OCI-M2 (cell line): ENCODE results near the gene IDUA.

Experiments used
- DNase-seq: peaks from one replicate; lab custom pipeline; 2025; ENCODE audit not compliant: unreplicated experiment; lab: John Stamatoyannopoulos, UW

The IDUA gene

GRCh38 chr4:955931-956381 is 30.9 kb upstream of the IDUA start:
- DNase-seq: no peak

- DNase-seq: no peak
These were observed 30.2 kb upstream of the IDUA start for GRCh38 chr4:956531-957230.

DNA sequence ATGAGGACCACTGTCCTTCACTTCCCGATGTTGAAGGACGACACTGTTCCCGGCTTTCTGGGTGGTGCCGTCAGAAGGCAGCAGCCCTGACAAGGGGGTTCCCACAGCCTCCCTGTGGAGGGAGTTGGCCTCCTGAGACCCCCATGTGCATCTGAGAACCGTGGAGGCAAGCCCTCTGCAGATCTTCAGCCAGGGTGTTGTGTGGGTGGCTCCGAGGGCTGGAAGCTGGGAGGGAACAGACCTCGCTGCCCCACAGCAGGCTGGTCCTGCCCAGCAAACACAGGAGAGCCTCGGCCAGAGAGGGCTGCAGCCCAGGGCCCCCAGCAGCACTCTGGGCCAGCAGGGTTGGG is 29.6 kb upstream of the IDUA start:
- DNase-seq: no peak

DNA sequence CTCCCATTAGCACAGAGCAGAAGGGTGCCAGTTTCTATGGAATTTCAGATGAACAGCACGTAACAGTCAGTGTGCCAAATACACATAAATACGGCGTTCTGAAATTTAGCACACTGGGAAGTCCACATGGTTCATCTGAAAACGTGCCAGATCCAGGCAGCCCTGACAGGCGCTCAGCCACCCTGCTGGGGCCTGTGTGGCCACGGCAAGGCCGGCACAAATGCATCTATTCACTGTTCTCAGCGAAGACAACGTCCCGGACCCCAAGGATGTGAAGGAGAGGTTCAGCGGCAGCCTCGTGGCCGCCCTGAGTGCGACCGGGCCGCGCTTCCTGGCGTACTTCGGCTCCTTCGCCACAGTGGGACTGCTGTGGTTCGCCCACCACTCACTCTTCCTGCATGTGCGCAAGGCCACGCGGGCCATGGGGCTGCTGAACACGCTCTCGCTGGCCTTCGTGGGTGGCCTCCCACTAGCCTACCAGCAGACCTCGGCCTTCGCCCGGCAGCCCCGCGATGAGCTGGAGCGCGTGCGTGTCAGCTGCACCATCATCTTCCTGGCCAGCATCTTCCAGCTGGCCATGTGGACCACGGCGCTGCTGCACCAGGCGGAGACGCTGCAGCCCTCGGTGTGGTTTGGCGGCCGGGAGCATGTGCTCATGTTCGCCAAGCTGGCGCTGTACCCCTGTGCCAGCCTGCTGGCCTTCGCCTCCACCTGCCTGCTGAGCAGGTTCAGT is 29.1 kb upstream of the IDUA start:
- no peak for DNase-seq

DNA sequence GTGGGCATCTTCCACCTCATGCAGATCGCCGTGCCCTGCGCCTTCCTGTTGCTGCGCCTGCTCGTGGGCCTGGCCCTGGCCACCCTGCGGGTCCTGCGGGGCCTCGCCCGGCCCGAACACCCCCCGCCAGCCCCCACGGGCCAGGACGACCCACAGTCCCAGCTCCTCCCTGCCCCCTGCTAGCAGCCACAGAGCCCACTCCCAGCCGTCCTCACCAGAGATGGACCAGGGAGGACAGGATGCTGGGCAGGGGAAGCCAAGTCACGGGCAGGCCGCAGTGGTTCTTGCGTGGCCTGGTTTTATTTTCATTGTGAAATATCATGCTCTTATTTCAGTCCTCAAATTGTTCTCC is 28.6 kb upstream of the IDUA start:
- DNase-seq: no peak

GRCh38 chr4:958696-959337 is 28.0 kb upstream of the IDUA start:
- DNase-seq: no peak

- no peak for DNase-seq
These were observed 27.3 kb upstream of the IDUA start for GRCh38 chr4:959338-960139.

DNA sequence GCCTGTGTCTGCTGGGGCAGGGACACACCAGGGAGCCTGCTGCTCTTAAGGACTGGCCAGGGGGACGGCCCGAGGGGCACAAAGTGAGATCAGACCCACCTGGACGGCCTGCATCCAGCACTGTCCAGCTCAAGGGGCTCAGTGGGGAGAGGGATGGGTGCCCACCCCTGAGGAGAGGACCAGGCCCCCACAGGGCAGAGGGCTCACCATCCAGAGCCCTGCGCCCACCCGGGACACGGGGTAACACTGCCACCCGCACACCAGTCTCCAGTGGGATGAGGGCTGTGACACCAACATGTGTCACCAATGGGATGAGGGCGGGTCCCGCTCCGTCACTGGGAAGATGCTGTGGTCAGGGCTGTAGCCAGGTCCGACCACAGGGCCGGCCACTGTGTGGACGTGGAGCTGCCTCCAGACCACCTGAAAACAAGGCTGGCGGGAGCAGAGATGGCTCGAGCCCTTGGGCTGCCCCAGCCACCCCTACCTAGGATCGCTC is 26.7 kb upstream of the IDUA start:
- no peak for DNase-seq

DNA sequence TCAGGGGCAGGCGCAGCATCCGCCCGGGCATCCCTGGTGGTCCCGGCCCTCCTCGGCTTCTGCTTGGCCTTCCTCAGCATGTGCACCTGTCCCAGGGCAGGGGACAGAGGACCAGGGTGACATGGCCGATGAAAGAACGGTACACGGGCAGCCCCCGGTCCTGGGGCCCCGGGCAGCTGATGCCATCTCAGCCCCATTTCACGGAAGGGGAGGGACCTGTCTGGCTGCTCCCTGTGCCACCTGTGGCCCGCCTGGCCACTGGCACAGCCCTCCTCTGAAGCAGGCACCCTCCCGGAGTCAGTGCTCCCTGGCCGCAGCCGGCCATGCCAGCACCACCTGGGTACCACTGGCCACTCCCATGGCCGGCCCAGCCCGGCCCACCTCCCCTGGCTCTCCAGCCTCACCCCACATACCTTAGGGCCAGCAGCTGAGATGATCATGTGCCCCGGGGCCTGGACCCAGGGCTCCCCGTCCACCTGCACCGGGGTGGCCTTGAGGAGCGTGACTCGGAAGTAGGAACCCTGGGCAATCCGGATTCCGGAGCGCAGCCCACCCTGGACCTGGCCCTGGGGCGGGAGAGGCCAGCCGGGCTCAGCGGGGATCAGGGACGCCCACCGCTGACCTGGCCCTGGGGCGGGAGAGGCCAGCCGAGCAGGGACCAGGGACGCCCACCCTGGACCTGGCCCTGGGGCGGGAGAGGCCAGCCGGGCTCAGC is 26.1 kb upstream of the IDUA start:
- no peak for DNase-seq

- DNase-seq: no peak
These were observed 25.3 kb upstream of the IDUA start for GRCh38 chr4:961351-962230.

DNA sequence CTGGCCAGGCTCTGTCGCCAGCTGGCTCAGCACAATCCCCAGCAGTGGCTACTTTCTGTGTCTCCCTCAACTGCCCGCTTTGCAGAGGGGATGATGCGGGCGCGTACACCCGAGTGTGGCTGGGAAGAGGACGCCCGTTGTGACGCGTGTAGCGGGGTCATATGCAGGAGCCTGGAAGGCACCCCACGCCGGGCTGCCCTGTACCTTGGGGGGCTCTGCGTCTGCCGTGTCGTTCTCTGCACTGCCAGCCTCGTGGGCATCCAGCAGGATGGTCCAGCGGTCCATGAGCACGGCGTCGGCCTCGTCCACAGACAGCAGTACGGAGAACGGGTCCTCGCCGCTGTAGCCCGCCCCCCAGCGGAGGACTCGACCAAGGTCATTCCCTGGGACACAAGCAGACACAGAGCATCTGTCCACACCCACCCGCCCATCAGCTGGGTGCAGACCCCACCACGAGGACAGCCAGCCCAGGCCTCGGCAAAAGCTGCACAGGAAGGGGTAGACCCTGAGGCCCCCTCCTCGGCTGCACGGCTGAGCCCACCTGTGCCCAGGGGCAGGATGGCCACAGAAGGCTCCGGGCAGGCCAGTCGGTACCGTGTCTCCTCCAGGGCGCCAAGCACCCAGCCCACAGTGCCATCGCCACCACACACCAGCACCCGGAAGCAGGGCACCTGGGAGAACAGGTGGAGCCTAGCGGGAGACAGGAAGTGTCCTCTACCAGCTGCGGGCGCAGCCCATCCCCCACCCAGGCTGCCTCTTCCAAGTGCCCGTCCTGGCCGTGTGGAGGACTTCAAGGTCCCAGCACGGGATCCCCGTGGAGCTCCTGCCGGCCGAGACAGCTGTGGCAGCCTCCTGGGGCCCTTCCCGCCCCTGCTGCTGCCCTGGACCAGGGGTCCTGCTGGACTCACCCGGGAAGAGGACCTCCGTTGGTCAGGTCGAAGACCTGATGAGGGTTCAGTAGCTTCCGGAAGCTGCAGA is 24.3 kb upstream of the IDUA start:
- no peak for DNase-seq

- no peak for DNase-seq
These were observed 23.3 kb upstream of the IDUA start for GRCh38 chr4:963276-964225.

DNA sequence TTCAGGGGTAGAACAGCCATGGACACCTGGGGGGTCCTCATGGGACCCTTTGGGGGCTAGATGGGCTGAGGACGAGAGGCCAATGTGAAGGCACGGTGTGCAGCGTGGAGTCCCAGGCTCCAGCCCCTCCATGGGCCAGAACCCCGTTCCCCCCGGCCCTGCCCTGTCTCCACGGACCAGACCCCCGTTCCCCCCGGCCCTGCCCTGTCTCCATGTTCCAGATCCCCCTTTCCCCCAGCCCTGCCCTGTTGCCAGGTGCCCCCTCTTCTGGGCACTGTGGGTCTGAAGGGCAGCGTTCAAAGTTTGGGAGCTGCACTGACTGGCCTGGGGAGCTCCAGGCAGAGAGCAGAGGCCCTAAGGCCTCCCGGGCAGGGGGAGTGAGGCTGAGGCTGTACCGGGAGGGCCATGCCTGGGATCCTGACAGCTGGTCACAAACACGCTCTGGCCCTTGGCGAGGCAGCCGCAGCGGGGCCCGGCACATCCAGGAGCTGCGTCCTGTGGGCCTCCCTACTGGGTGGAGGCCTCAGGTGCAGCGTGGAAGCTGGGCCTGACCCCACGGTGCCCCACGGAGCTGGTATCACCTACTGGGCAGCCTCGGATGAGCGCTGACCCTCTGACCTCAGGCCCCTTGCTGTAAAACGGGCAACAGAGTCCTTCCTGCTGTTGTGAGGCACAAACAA is 22.4 kb upstream of the IDUA start:
- no peak for DNase-seq

DNA sequence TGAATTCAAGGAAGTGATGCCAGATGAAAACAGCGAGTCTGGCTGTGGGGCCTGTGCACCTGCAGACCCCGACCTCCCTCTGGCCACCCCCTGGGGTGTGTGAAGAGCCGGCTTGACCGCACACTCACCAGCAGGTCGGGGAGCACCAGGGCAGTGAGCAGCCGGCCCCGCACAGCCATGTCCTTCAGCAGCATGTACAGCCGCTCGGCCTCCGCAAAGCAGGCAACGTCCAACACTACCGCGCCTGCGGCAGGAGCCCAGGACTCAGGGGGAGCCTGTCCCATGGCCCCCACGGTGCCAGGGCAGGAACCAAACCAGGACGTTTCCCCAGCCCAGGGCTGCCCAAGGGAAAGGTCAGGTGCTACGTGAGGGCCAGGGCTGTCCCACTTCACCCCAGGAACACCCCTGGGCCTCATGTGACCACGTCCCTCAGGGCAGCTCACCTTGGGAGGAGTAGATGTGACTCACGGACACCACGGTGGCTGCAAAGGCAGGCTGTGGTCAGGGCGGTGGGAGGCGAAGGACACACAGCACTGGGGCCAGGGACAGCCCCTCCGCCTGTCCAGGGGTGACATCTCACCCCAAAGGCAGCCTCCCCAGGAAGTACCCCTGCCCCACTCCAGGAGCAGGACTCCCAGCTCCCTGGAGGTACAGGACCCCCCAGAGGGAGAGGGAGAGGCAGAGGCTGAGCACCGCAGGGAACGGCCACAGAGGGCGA is 21.6 kb upstream of the IDUA start:
- DNase-seq: no peak

DNA sequence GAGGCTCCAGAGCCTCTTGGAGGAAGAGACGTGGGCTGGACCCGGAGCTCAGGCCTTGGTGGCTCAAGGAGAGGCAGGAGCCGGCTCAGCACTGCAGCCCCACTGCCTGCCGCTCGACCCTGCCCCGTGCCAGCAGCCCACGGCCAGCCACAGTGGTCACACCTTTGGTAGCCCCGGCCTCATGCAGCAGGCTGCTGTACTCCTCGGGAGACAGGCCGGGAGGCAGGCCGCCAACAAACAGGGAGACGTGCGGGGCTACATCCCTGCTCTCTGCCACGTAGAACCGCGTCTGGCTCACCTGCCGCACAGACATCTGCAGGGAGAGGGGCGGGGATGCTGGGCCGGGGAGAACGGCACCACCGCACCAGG is 21.1 kb upstream of the IDUA start:
- DNase-seq: no peak
